PC-3 (cell line): ENCODE data around the gene CHMP5.

Source experiments
- EZH2 ChIP-seq: fragments of 300-600 bp; sonication (generic); IDR thresholded peaks from one replicate; pipeline ENCODE4 v1.6.1; 2017; ENCODE audit warnings: antibody characterized with exemption, mild to moderate bottlenecking, low read length; ENCODE audit not compliant: unreplicated experiment
- EZH2phosphoT487 ChIP-seq: fragments of 300-600 bp; sonication (generic); IDR thresholded peaks from 2 replicates; pipeline ENCODE4 v1.6.1; 2018; ENCODE audit warnings: mild to moderate bottlenecking, antibody characterized with exemption, low read length, borderline replicate concordance
- TF ChIP-seq, protein P1 (sequence below): fragments of 300-600 bp; sonication (generic); conservative IDR thresholded peaks from 2 replicates; pipeline ENCODE4 v1.5.1; 2017; ENCODE audit warnings: antibody characterized with exemption, low read depth, mild to moderate bottlenecking, low read length

DNA sequence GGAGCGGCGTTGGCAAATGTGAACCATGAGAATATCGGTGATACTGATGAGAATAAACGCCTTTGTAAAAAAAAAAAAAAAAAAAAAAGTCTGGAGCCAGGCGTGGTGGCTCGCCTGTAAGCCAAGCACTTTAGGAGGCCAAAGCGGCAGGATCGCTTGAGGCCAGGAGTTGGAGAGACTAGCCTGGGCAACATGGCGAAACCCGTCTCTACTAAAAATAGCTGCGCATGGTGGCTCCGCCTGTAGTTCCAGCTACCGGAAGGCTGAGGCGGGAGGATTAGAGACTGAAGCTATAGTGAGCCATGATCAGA lies 25.0 kb downstream of the CHMP5 start:
- TF ChIP-seq, protein P1, sequence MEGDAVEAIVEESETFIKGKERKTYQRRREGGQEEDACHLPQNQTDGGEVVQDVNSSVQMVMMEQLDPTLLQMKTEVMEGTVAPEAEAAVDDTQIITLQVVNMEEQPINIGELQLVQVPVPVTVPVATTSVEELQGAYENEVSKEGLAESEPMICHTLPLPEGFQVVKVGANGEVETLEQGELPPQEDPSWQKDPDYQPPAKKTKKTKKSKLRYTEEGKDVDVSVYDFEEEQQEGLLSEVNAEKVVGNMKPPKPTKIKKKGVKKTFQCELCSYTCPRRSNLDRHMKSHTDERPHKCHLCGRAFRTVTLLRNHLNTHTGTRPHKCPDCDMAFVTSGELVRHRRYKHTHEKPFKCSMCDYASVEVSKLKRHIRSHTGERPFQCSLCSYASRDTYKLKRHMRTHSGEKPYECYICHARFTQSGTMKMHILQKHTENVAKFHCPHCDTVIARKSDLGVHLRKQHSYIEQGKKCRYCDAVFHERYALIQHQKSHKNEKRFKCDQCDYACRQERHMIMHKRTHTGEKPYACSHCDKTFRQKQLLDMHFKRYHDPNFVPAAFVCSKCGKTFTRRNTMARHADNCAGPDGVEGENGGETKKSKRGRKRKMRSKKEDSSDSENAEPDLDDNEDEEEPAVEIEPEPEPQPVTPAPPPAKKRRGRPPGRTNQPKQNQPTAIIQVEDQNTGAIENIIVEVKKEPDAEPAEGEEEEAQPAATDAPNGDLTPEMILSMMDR = no peak
- TF ChIP-seq EZH2 = no peak
- TF ChIP-seq EZH2phosphoT487 = no peak
